ENCODE measurements around the gene MEGF9.

Gene MEGF9

GRCh38 chr9:120616966-120617935 is 97.0 kb downstream of the MEGF9 start:
- DNase-seq: no peak

GRCh38 chr9:120612218-120612617 is 102.1 kb downstream of the MEGF9 start:
- DNase-seq: no peak

GRCh38 chr9:120611690-120612068 is 102.6 kb downstream of the MEGF9 start:
- no peak for DNase-seq

- no peak for DNase-seq
Observed at GRCh38 chr9:120610975-120611689, 103.1 kb downstream of the MEGF9 start.

GRCh38 chr9:120609636-120610035 is 104.6 kb downstream of the MEGF9 start:
- no peak for DNase-seq

- no peak for DNase-seq
Observed at GRCh38 chr9:120608421-120608820, 105.8 kb downstream of the MEGF9 start.

GRCh38 chr9:120603591-120603990 is 110.7 kb downstream of the MEGF9 start:
- DNase-seq: no peak

GRCh38 chr9:120603010-120603409 is 111.3 kb downstream of the MEGF9 start:
- DNase-seq: no peak

- DNase-seq: no peak
Observed at GRCh38 chr9:120593955-120594277, 120.4 kb downstream of the MEGF9 start.

- no peak for DNase-seq
Observed at GRCh38 chr9:120593250-120593954, 120.9 kb downstream of the MEGF9 start.

GRCh38 chr9:120592210-120592609 is 122.1 kb downstream of the MEGF9 start:
- DNase-seq: no peak

GRCh38 chr9:120587328-120587727 is 126.9 kb downstream of the MEGF9 start:
- no peak for DNase-seq

- DNase-seq: no peak
Observed at GRCh38 chr9:120583958-120584369, 130.3 kb downstream of the MEGF9 start.

GRCh38 chr9:120580051-120580896 is 134.0 kb downstream of the MEGF9 start, which contains the start of gene CDK5RAP2:
CDK5RAP2 (minus strand) TSS chr9:120580167; CDS start chr9:120579978, 189 bp downstream.
- DNase-seq: peak; percentile 91

- no peak for DNase-seq
Observed at GRCh38 chr9:120579139-120580050, 134.9 kb downstream of the MEGF9 start.

- DNase-seq: no peak
Observed at GRCh38 chr9:120574473-120574872, 139.8 kb downstream of the MEGF9 start.

GRCh38 chr9:120572472-120572871 is 141.8 kb downstream of the MEGF9 start:
- DNase-seq: no peak

GRCh38 chr9:120571443-120572257 is 142.6 kb downstream of the MEGF9 start:
- DNase-seq: no peak

GRCh38 chr9:120570296-120570695 is 144.0 kb downstream of the MEGF9 start:
- DNase-seq: no peak

- DNase-seq: no peak
Observed at GRCh38 chr9:120569556-120569955, 144.7 kb downstream of the MEGF9 start.
